Measurements from ENCODE around the gene CD63. TPM values are rescaled to one million over a fixed set of nuclear protein-coding genes. Genes with fewer than 3 reads are reported as not detected.

CD63 gene
- total and polyA plus RNA-seq, 2 of the 13 experiments (the other 11 are each of a cell fraction or from before 2014, with no cell fraction given): 234 to 277 TPM

- H3K27ac ChIP-seq (ENCODE audit: extremely low read length, insufficient read depth, low read length): no peak overlapping the region
- no peak for ATAC-seq
- DNase-seq (ENCODE audit: low spot score): no peak
These were observed 16.8 kb downstream of the CD63 start for GRCh38 chr12:55711786-55712553.

More at GRCh38 chr12:55711786-55712553, 16.8 kb downstream of the CD63 start:
- FAIRE-seq: no peak
- H3K9ac ChIP-seq (ENCODE audit: insufficient read depth, low read depth, low read length): no peak overlapping the region
- intact Hi-C loops (cut with micrococcal nuclease; ENCODE audit: unreplicated experiment) (no loop called here), in situ Hi-C loops (cut with HindIII; ENCODE audit: extremely low pct_ligation_motif_present, low pct_unique_long_range_greater_than_20kb) (no loop called here)
- whole genome bisulfite sequencing (ENCODE audit: low lambda C conversion rate): 65% methylated on average over 4 of the region's 4 CpGs
- H3K9me3 ChIP-seq (ENCODE audit: low read length): no peaks in the 10 kb centered on the region
- no peak for TF ChIP-seq CREBL2 (CRISPR knock-in tag; IDR thresholded peaks at IDR 0.05; ENCODE audit: borderline replicate concordance)
- no peak for TF ChIP-seq ATM (IDR thresholded peaks at IDR 0.05; ENCODE audit: borderline replicate concordance)
- TF ChIP-seq NBN (conservative IDR thresholded peaks at IDR 0.05): no peak
- TF ChIP-seq ZNF160 (CRISPR knock-in tag; IDR thresholded peaks at IDR 0.05): no peak
- no peak for TF ChIP-seq HDAC2 (CRISPR knock-in tag; IDR thresholded peaks at IDR 0.05)
- no peak for TF ChIP-seq ZNF674 (CRISPR knock-in tag; IDR thresholded peaks at IDR 0.05; ENCODE audit: low read depth)
- no peak for TF ChIP-seq HCFC1 (IDR thresholded peaks at IDR 0.05; ENCODE audit: low read depth, low read length)
- TF ChIP-seq SKIL (CRISPR knock-in tag; IDR thresholded peaks at IDR 0.05; ENCODE audit: borderline replicate concordance): no peak
- TF ChIP-seq IRF9 (CRISPR knock-in tag; IDR thresholded peaks at IDR 0.05; ENCODE audit: borderline replicate concordance): no peak
- no peak for TF ChIP-seq POGK (CRISPR knock-in tag; conservative IDR thresholded peaks at IDR 0.05)
- TF ChIP-seq SATB2 (CRISPR knock-in tag; IDR thresholded peaks at IDR 0.05): no peak
- CTCF ChIA-PET (ENCODE audit: low intra/inter-chr PET ratio, low total read pairs): no interaction called here
- H3K79me2 ChIP-seq (ENCODE audit: insufficient read depth, low read length): no peaks in the 10 kb centered on the region
- H4K20me1 ChIP-seq (ENCODE audit: insufficient read depth, low read length): no peaks in the 10 kb centered on the region; the same call in 1 of the 2 replicates
- no peak overlapping the region for H3K4me2 ChIP-seq (ENCODE audit: low read depth, low read length)
- POLR2A ChIA-PET: no interaction called here
- BruUV-seq (replicated peaks): no TSS peak
- H3K27me3 ChIP-seq (ENCODE audit: control insufficient read depth in 1 of 2, insufficient read depth in 2 of 2, low read length in 2 of 2): peaks cover 0 to 44% of the 10 kb centered on the region in 2 experiments; a peak in 2 of 5 replicates
- H3K4me1 ChIP-seq (ENCODE audit: insufficient read depth, low read length): peaks cover 26% of the 10 kb centered on the region
- H3K36me3 ChIP-seq (replicated peaks in 1 of 2; ENCODE audit: control insufficient read depth in 1 of 2, insufficient read depth in 2 of 2, low read length in 2 of 2): no peaks in the 10 kb centered on the region
- no peak overlapping the region for H2AFZ ChIP-seq (ENCODE audit: low read length)
- no peak overlapping the region for H3K4me3 ChIP-seq (replicated peaks in 1 of 3; ENCODE audit: insufficient read depth in 1 of 3, low read depth in 2 of 3, low read length in 3 of 3)

Data from HepG2 (cell line).